Tibial nerve (tissue), 4 donors: Measurements from ENCODE around the gene KIAA0232. TPM values are rescaled to one million over a fixed set of nuclear protein-coding genes. Genes with fewer than 3 reads are reported as not detected.

Source experiments
- DNase-seq, 2 donors: peaks; one replicate each; pipeline ENCODE4 v3.0.0-alpha.2; 2019; ENCODE audit warnings: low spot score in 2 of 2
- H3K27ac ChIP-seq, 4 donors: fragments of 200-600 bp; sonication (generic) in 3 of 4; one replicate each; pipeline ENCODE4 v1.5.1; 2017 to 2019; ENCODE audit warnings: mild to moderate bottlenecking in 1 of 4
- H3K27me3 ChIP-seq, 2 donors: fragments of 200-600 bp; sonication (generic) in 1 of 2; one replicate each; pipeline versions ENCODE4 v1.5.1 to v1.6.0; 2017 to 2019
- H3K36me3 ChIP-seq, 3 donors: fragments of 200-600 bp; sonication (generic); one replicate each; pipeline ENCODE4 v1.5.1; 2018 to 2019
- H3K4me1 ChIP-seq, 4 donors: fragments of 200-600 bp; sonication (generic) in 3 of 4; one replicate each; pipeline ENCODE4 v1.5.1; 2017 to 2019
- H3K4me3 ChIP-seq, 4 donors: fragments of 200-600 bp; sonication (generic) in 3 of 4; one replicate each; pipeline ENCODE4 v1.5.1; 2017 to 2019; ENCODE audit warnings: mild to moderate bottlenecking in 1 of 4, moderate library complexity in 1 of 4
- H3K9me3 ChIP-seq, 4 donors: fragments of 200-600 bp; sonication (generic) in 3 of 4; one replicate each; pipeline ENCODE4 v1.5.1; 2017 to 2019
- EP300 ChIP-seq, 2 donors: sonication (generic); formaldehyde crosslinking; IDR thresholded peaks; one replicate each; pipeline ENCODE4 v1.6.1; 2017; ENCODE audit warnings: antibody characterized with exemption in 2 of 2, mild to moderate bottlenecking in 1 of 2
- POLR2A ChIP-seq, 2 donors: fragments of 450-650 bp; IDR thresholded peaks; one replicate each; pipeline ENCODE4 v1.6.1; 2017; ENCODE audit warnings: antibody characterized with exemption in 2 of 2, mild to moderate bottlenecking in 2 of 2, moderate library complexity in 2 of 2
- WGBS, 2 donors: methylation state at CpG; one replicate each; pipeline ENCODE4 v1.1.5; 2018; 5-methylcytosine and 5-hydroxymethylcytosine counted together
- total RNA-seq, 4 donors: library from RNA; depleted of rRNA; stranded (reverse); fragments of >200 nt; gene quantifications; one replicate each; pipeline ENCODE4 v1.1.0, GENCODE V29; 2016
- TF ChIP-seq, protein P1 (sequence below), 5 experiments: fragments of 200-600 bp in 3 of 5; fragments of 450-650 bp in 2 of 5; sonication (generic) in 3 of 5; IDR thresholded peaks; one replicate each; pipeline ENCODE4 v1.5.1; 2016 to 2019; ENCODE audit warnings: antibody characterized with exemption in 5 of 5, mild to moderate bottlenecking in 3 of 5, moderate library complexity in 2 of 5

Gene KIAA0232
- total RNA-seq, 4 donors from 2014 or later = 36.7 to 57.7 (median 47.0) TPM

DNA sequence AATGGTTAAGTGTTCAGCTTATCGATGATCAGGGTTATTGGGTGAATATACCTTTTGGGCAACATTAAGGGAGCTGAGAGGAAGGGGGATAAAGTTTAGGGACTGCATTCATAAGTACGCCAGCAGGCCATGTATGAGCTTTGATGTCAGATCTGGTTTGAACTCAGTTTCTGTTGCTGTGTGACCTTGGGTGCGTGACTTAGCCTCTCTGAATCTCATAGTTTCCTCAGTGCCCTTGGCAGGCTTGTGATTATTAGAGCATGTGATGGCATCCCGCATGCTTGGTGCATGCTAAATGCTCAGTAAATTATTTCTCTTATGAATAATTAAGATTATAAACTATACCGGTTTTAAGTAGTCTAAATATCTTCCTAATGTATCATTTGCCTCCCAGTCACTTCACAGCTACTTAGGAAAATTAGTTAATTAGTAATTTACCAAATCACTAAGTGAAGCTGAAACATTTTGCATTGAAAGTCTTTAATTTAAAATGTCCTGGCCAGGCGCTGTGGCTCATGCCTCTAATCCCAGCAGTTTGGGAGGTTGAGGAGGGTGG lies 130.9 kb downstream of the KIAA0232 start:
- Histone ChIP-seq H3K4me1 (peaks cover 0 to 82% (median 33%) of the 10 kb centered on the region in 4 donors), H3K27me3 (no peaks in the 10 kb centered on the region), H3K36me3 (no peaks in the 10 kb centered on the region), H3K4me3 (no peak overlapping the region), H3K9me3 (no peaks in the 10 kb centered on the region), H3K27ac (peak overlapping the region in 1 of 4 donors; percentile 6)
- DNase-seq = no peak
- no peak for TF ChIP-seq POLR2A (IDR thresholded peaks at IDR 0.05)
- no peak for TF ChIP-seq EP300 (IDR thresholded peaks at IDR 0.05)
- TF ChIP-seq, protein P1, sequence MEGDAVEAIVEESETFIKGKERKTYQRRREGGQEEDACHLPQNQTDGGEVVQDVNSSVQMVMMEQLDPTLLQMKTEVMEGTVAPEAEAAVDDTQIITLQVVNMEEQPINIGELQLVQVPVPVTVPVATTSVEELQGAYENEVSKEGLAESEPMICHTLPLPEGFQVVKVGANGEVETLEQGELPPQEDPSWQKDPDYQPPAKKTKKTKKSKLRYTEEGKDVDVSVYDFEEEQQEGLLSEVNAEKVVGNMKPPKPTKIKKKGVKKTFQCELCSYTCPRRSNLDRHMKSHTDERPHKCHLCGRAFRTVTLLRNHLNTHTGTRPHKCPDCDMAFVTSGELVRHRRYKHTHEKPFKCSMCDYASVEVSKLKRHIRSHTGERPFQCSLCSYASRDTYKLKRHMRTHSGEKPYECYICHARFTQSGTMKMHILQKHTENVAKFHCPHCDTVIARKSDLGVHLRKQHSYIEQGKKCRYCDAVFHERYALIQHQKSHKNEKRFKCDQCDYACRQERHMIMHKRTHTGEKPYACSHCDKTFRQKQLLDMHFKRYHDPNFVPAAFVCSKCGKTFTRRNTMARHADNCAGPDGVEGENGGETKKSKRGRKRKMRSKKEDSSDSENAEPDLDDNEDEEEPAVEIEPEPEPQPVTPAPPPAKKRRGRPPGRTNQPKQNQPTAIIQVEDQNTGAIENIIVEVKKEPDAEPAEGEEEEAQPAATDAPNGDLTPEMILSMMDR (IDR thresholded peaks at IDR 0.05) = no peak
- WGBS, 2 donors = 93 to 94% methylated on average over 6 of the region's 6 CpGs

DNA sequence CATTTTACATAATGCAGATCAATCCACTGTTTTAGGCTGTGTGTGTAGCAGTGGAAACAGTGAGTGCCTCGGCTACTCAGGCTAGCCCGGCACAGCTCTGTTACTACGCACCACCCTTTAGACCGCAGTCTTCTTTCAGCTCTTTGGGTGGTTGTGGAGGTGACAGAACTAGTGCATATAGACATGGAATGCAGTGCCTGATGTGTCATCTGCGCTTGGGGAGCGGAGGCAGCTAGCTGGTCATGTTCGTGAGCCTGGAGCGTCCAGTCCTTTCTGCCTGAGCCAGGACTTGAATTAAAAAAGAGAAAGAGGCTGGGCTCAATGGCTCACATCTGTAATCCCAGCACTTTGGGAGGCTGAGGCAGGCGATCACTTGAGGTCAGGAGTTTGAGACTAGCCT lies 131.9 kb downstream of the KIAA0232 start:
- H3K9me3 ChIP-seq = no peaks in the 10 kb centered on the region
- no peaks in the 10 kb centered on the region for H3K36me3 ChIP-seq
- H3K27ac ChIP-seq = peak overlapping the region in 2 of 4 donors; percentile 6 to 14
- WGBS, 2 donors = 69 to 84% methylated on average over 9 of the region's 9 CpGs
- TF ChIP-seq EP300 (IDR thresholded peaks at IDR 0.05) (no peak), POLR2A (IDR thresholded peaks at IDR 0.05) (no peak)
- TF ChIP-seq, protein P1 (IDR thresholded peaks at IDR 0.05) = no peak
- H3K4me3 ChIP-seq = no peak overlapping the region
- no peaks in the 10 kb centered on the region for H3K27me3 ChIP-seq
- no peak for DNase-seq
- H3K4me1 ChIP-seq = peaks cover 0 to 81% (median 30%) of the 10 kb centered on the region in 4 donors

DNA sequence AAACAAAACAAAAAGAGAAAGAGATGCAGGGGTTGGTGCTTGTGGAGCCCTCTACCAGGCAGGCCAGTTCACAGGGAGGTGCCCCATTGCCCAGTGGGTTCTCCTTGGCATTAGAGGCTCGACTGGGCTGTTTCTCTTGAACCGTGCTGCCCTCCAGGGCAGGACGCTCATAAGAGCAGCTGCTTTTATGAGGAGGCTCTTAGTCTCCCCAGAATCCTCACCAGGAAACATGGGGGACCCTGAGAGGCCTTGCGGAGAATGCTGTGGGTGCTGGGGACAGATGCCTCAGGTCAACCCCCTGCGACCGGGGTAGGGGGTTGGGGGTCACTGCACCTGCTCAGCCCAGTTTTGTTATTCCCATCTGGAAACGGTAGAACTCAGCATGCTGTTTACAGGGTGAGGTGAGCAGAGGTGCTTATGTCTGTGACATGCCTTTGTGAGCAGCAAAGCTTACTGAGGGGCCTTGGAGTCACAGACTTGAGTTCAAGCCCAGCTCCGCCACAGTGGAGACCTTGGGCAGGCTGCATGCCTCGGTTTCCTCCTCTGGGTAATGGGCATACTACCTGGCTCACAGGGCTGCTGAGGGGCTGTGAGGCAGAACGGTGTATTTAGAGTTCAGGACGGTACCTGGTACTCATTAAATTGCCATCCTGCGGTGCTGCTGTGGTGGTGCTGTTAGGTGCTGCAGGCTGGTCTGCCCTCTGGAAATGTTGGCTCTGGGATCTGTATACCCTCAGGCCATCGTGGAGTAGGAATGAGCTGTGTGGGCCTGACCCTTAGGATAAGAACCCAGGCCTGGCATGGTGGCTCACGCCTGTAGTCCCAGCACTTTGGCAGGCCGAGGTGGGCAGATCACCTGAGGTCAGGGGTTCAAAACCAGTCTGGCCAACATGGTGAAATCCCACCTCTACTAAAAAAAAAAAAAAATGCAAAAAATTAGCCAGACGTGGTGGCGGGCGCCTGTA lies 132.8 kb downstream of the KIAA0232 start:
- no peaks in the 10 kb centered on the region for H3K36me3 ChIP-seq
- TF ChIP-seq POLR2A (IDR thresholded peaks at IDR 0.05) (no peak), EP300 (IDR thresholded peaks at IDR 0.05) (no peak)
- TF ChIP-seq, protein P1 (IDR thresholded peaks at IDR 0.05) = no peak
- WGBS, 2 donors = 89 to 93% methylated on average over 14 to 15 of the region's 18 CpGs
- H3K27me3 ChIP-seq = no peaks in the 10 kb centered on the region
- H3K4me1 ChIP-seq = peaks cover 0 to 84% (median 32%) of the 10 kb centered on the region in 4 donors
- H3K27ac ChIP-seq = peak overlapping the region in 2 of 4 donors; percentile 34 to 58
- no peak for DNase-seq
- H3K9me3 ChIP-seq = no peaks in the 10 kb centered on the region
- H3K4me3 ChIP-seq = no peak overlapping the region

DNA sequence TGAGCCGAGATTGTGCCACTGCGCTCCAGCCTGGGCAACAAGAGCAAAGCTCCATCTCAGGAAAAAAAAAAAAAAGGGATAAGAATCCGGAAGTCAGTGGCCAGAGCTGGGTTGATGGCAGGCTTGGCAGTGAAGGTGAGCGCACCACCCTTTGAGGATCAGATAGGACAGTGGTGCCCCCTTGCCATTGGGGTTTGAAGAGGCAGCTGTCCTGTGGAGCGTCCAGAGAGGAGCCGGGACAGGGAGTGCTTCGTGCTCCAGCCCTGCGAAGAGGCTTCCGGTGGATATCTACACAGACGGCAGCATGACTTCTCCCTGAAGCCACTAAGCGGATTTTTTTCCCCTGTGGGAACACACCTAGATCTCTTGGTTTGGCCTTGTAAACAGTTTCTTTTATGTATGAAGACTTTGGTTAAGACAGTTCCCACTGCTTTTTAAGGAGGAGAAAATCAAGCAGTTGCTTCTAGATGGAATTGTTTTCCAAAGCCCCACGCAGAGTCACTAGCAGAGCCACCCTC lies 133.6 kb downstream of the KIAA0232 start:
- WGBS, 2 donors = 89% methylated on average over 12 of the region's 12 CpGs
- no peak for DNase-seq
- Histone ChIP-seq H3K4me3 (no peak overlapping the region), H3K27me3 (no peaks in the 10 kb centered on the region), H3K9me3 (no peaks in the 10 kb centered on the region), H3K27ac (peak overlapping the region in 2 of 4 donors; percentile 34 to 81), H3K4me1 (peaks cover 0 to 82% (median 29%) of the 10 kb centered on the region in 4 donors), H3K36me3 (no peaks in the 10 kb centered on the region)
- TF ChIP-seq POLR2A (IDR thresholded peaks at IDR 0.05) (no peak), EP300 (IDR thresholded peaks at IDR 0.05) (no peak)
- TF ChIP-seq, protein P1 (IDR thresholded peaks at IDR 0.05) = no peak
